Measurements from ENCODE around the gene TTC8.

TTC8 gene

GRCh38 chr14:88821888-88822287 is 2.6 kb upstream of the TTC8 start:
- Histone ChIP-seq H3K14ac (ENCODE audit: low read length) (no peak overlapping the region), H3K27me3 (ENCODE audit: insufficient read depth, low read length) (no peaks in the 10 kb centered on the region), H3K9me3 (ENCODE audit: insufficient read depth, low read depth, low read length) (no peaks in the 10 kb centered on the region), H2AK5ac (ENCODE audit: low read length) (no peak overlapping the region), H2BK120ac (ENCODE audit: insufficient read depth, low read length, poor library complexity) (no peak overlapping the region), H3K36me3 (ENCODE audit: control insufficient read depth in 1 of 2, insufficient read depth in 2 of 2, low read length in 2 of 2) (no peaks in the 10 kb centered on the region), H2BK12ac (ENCODE audit: low read length) (no peak overlapping the region), H3K18ac (ENCODE audit: low read length) (no peak overlapping the region), H3K4ac (ENCODE audit: low read depth, low read length) (no peak overlapping the region), H4K12ac (ENCODE audit: low read depth, low read length) (no peak overlapping the region), H3K4me2 (ENCODE audit: low read length) (no peak overlapping the region), H4K91ac (ENCODE audit: low read depth, low read length) (no peak overlapping the region), H3K9ac (ENCODE audit: low read length) (no peak overlapping the region), H3K27ac (ENCODE audit: low read depth, low read length) (no peak overlapping the region), H3K4me3 (ENCODE audit: low read depth, low read length) (no peak overlapping the region), H3K23ac (ENCODE audit: low read length) (no peak overlapping the region), H2BK5ac (ENCODE audit: low read depth, low read length, poor library complexity) (no peak overlapping the region), H3K4me1 (ENCODE audit: control insufficient read depth in 1 of 2, insufficient read depth in 2 of 2, low read length in 2 of 2) (no peaks in the 10 kb centered on the region), H2AFZ (ENCODE audit: insufficient read depth, low read length, poor library complexity) (no peak overlapping the region), H3K79me2 (ENCODE audit: control insufficient read depth, insufficient read depth, low read length, poor library complexity) (peaks cover 3% of the 10 kb centered on the region), H4K8ac (ENCODE audit: low read depth, low read length) (no peak overlapping the region), H3K79me1 (ENCODE audit: low read length) (peaks cover 5% of the 10 kb centered on the region)
- DNase-seq, result peak in 1 of 2 donors; percentile 68
- no CpG with 5 or more reads among the region's 2 CpGs for WGBS (ENCODE audit: extremely low coverage, insufficient coverage, insufficient read length)

- Histone ChIP-seq H3K14ac (ENCODE audit: low read length) (no peak overlapping the region), H3K4me2 (ENCODE audit: low read length) (peak overlapping the region; percentile 94), H3K27me3 (ENCODE audit: insufficient read depth, low read length) (no peaks in the 10 kb centered on the region), H4K91ac (ENCODE audit: low read depth, low read length) (no peak overlapping the region), H3K4me1 (ENCODE audit: control insufficient read depth in 1 of 2, insufficient read depth in 2 of 2, low read length in 2 of 2) (no peaks in the 10 kb centered on the region), H4K8ac (ENCODE audit: low read depth, low read length) (peak overlapping the region; percentile 70), H3K4me3 (ENCODE audit: low read depth, low read length) (no peak overlapping the region), H2BK12ac (ENCODE audit: low read length) (no peak overlapping the region), H3K4ac (ENCODE audit: low read depth, low read length) (no peak overlapping the region), H3K9me3 (ENCODE audit: insufficient read depth, low read depth, low read length) (no peaks in the 10 kb centered on the region), H2AFZ (ENCODE audit: insufficient read depth, low read length, poor library complexity) (peak overlapping the region; percentile 89), H3K79me2 (ENCODE audit: control insufficient read depth, insufficient read depth, low read length, poor library complexity) (peaks cover 3% of the 10 kb centered on the region), H3K18ac (ENCODE audit: low read length) (no peak overlapping the region), H3K36me3 (ENCODE audit: control insufficient read depth in 1 of 2, insufficient read depth in 2 of 2, low read length in 2 of 2) (no peaks in the 10 kb centered on the region), H2AK5ac (ENCODE audit: low read length) (no peak overlapping the region), H2BK5ac (ENCODE audit: low read depth, low read length, poor library complexity) (no peak overlapping the region), H2BK120ac (ENCODE audit: insufficient read depth, low read length, poor library complexity) (no peak overlapping the region), H3K79me1 (ENCODE audit: low read length) (peaks cover 5% of the 10 kb centered on the region), H3K27ac (ENCODE audit: low read depth, low read length) (no peak overlapping the region), H4K12ac (ENCODE audit: low read depth, low read length) (no peak overlapping the region), H3K9ac (ENCODE audit: low read length) (no peak overlapping the region), H3K23ac (ENCODE audit: low read length) (no peak overlapping the region)
- no CpG with 5 or more reads among the region's 9 CpGs for WGBS (ENCODE audit: extremely low coverage, insufficient coverage, insufficient read length)
- no peak for DNase-seq
Observed at GRCh38 chr14:88823968-88824313, 510 bp upstream of the TTC8 start.

GRCh38 chr14:88825078-88825458 is 617 bp downstream of the TTC8 start:
- Histone ChIP-seq H3K9me3 (ENCODE audit: insufficient read depth, low read depth, low read length) (no peaks in the 10 kb centered on the region), H3K27ac (ENCODE audit: low read depth, low read length) (peak overlapping the region; percentile 76), H3K9ac (ENCODE audit: low read length) (peak overlapping the region; percentile 70), H3K4me1 (ENCODE audit: control insufficient read depth in 1 of 2, insufficient read depth in 2 of 2, low read length in 2 of 2) (no peaks in the 10 kb centered on the region), H3K23ac (ENCODE audit: low read length) (no peak overlapping the region), H2AK5ac (ENCODE audit: low read length) (no peak overlapping the region), H3K14ac (ENCODE audit: low read length) (no peak overlapping the region), H3K79me2 (ENCODE audit: control insufficient read depth, insufficient read depth, low read length, poor library complexity) (peaks cover 3% of the 10 kb centered on the region), H3K79me1 (ENCODE audit: low read length) (peaks cover 5% of the 10 kb centered on the region), H3K36me3 (ENCODE audit: control insufficient read depth in 1 of 2, insufficient read depth in 2 of 2, low read length in 2 of 2) (no peaks in the 10 kb centered on the region), H2BK12ac (ENCODE audit: low read length) (no peak overlapping the region), H4K91ac (ENCODE audit: low read depth, low read length) (peak overlapping the region; percentile 42), H3K4ac (ENCODE audit: low read depth, low read length) (no peak overlapping the region), H3K4me2 (ENCODE audit: low read length) (peak overlapping the region; percentile 94), H2BK120ac (ENCODE audit: insufficient read depth, low read length, poor library complexity) (no peak overlapping the region), H4K8ac (ENCODE audit: low read depth, low read length) (peak overlapping the region; percentile 80), H2BK5ac (ENCODE audit: low read depth, low read length, poor library complexity) (no peak overlapping the region), H3K4me3 (ENCODE audit: low read depth, low read length) (peak overlapping the region; percentile 88), H3K18ac (ENCODE audit: low read length) (peak overlapping the region; percentile 26), H2AFZ (ENCODE audit: insufficient read depth, low read length, poor library complexity) (no peak overlapping the region), H4K12ac (ENCODE audit: low read depth, low read length) (peak overlapping the region; percentile 80), H3K27me3 (ENCODE audit: insufficient read depth, low read length) (no peaks in the 10 kb centered on the region)
- WGBS (ENCODE audit: extremely low coverage, insufficient coverage, insufficient read length), result no CpG with 5 or more reads among the region's 5 CpGs
- no peak for DNase-seq

GRCh38 chr14:88825503-88825902 is 1.1 kb downstream of the TTC8 start:
- H3K79me1 ChIP-seq (ENCODE audit: low read length), result peaks cover 5% of the 10 kb centered on the region
- DNase-seq, result no peak
- H3K36me3 ChIP-seq (ENCODE audit: control insufficient read depth in 1 of 2, insufficient read depth in 2 of 2, low read length in 2 of 2), result no peaks in the 10 kb centered on the region
- no peak overlapping the region for H3K9ac ChIP-seq (ENCODE audit: low read length)
- no peak overlapping the region for H4K12ac ChIP-seq (ENCODE audit: low read depth, low read length)
- H4K8ac ChIP-seq (ENCODE audit: low read depth, low read length), result no peak overlapping the region
- H2AFZ ChIP-seq (ENCODE audit: insufficient read depth, low read length, poor library complexity), result no peak overlapping the region
- no peak overlapping the region for H2BK5ac ChIP-seq (ENCODE audit: low read depth, low read length, poor library complexity)
- H3K4ac ChIP-seq (ENCODE audit: low read depth, low read length), result no peak overlapping the region
- H2AK5ac ChIP-seq (ENCODE audit: low read length), result no peak overlapping the region
- H3K4me2 ChIP-seq (ENCODE audit: low read length), result peak overlapping the region; percentile 14
- no CpG with 5 or more reads among the region's 9 CpGs for WGBS (ENCODE audit: extremely low coverage, insufficient coverage, insufficient read length)
- H3K14ac ChIP-seq (ENCODE audit: low read length), result no peak overlapping the region
- H2BK12ac ChIP-seq (ENCODE audit: low read length), result no peak overlapping the region
- H3K4me3 ChIP-seq (ENCODE audit: low read depth, low read length), result no peak overlapping the region
- no peak overlapping the region for H3K27ac ChIP-seq (ENCODE audit: low read depth, low read length)
- no peak overlapping the region for H3K23ac ChIP-seq (ENCODE audit: low read length)
- no peaks in the 10 kb centered on the region for H3K9me3 ChIP-seq (ENCODE audit: insufficient read depth, low read depth, low read length)
- no peak overlapping the region for H4K91ac ChIP-seq (ENCODE audit: low read depth, low read length)
- no peaks in the 10 kb centered on the region for H3K27me3 ChIP-seq (ENCODE audit: insufficient read depth, low read length)
- H2BK120ac ChIP-seq (ENCODE audit: insufficient read depth, low read length, poor library complexity), result no peak overlapping the region
- no peaks in the 10 kb centered on the region for H3K4me1 ChIP-seq (ENCODE audit: control insufficient read depth in 1 of 2, insufficient read depth in 2 of 2, low read length in 2 of 2)
- no peak overlapping the region for H3K18ac ChIP-seq (ENCODE audit: low read length)
- H3K79me2 ChIP-seq (ENCODE audit: control insufficient read depth, insufficient read depth, low read length, poor library complexity), result peaks cover 3% of the 10 kb centered on the region

Data from trophoblast cell (in vitro differentiated cells and primary cell).